ENCODE data around the gene SLC35E2B. TPM values are rescaled to one million over a fixed set of nuclear protein-coding genes. Genes with fewer than 3 reads are reported as not detected.

Gene SLC35E2B
- total and polyA plus RNA-seq, 4 donors: 8.1 to 53.5 (median 28.6) TPM

- no peak overlapping the region for H3K27ac ChIP-seq (ENCODE audit: low read depth in 1 of 2, low read length in 2 of 2)
- ATAC-seq (ENCODE audit: low FRiP score) (no peak), DNase-seq (no peak)
- no peaks in the 10 kb centered on the region for H3K36me3 ChIP-seq (ENCODE audit: control insufficient read depth in 1 of 2, insufficient read depth in 2 of 2, low read length in 1 of 2)
- H3K4me3 ChIP-seq (ENCODE audit: low read length in 2 of 2): peak overlapping the region; percentile 23 to 46
- H3K4me1 ChIP-seq (ENCODE audit: control insufficient read depth in 1 of 2, insufficient read depth in 2 of 2, low read length in 2 of 2): no peaks in the 10 kb centered on the region
- intact Hi-C loops (cut with DNase I): loop anchor here in 1 of 2 donors (1.0 kb wide), 1 partner anchor 41 kb away; the partner anchor contains the start of gene SSU72
- H3K9me3 ChIP-seq (ENCODE audit: control insufficient read depth, low read length): no peaks in the 10 kb centered on the region
- no peaks in the 10 kb centered on the region for H3K27me3 ChIP-seq (ENCODE audit: control insufficient read depth in 1 of 2, insufficient read depth in 2 of 2, low read length in 1 of 2)
- WGBS, 2 donors: 0 to 1% methylated on average over 23 of the region's 23 CpGs
These were observed 77.7 kb downstream of the SLC35E2B start for GRCh38 chr1:1614954-1615255.

DNA sequence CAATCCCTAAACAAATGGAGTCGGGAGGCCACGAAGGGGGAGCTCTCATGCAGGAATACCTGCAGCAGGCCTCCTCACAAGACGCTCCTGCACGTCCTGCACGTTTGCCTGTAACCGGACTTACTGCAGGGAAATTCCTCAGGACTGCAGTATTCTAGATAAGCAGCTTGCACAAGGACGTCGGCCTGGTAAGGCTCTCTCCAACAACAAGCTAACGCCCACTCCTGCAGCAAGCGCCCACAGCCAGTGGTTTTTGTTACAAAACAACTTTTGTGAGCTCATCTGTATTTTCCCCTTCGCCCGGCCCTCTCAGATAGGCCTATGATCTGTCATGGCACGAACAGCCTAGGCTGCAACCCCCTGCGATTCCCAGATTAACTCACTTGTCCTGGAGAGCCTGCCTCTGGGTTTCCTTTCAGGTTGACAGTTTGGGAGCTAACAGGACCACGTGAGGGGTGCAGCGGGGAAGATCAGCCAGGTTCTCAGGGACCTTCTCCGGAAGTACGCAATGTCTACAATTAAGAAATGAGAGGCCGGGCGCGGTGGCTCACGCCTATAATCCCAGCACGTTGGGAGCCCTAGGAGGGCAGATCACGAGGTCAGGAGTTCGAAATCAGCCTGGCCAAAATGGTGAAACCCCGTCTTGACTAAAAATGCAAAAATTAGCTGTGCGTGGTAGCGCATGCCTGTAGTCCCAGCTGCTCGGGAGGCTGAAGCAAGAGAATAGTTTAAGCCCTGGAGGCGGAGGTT, 78.2 kb downstream of the SLC35E2B start:
- ATAC-seq (ENCODE audit: low FRiP score) (no peak), DNase-seq (peak; percentile 67 to 80)
- Histone ChIP-seq H3K27me3 (ENCODE audit: control insufficient read depth in 1 of 2, insufficient read depth in 2 of 2, low read length in 1 of 2) (no peaks in the 10 kb centered on the region), H3K4me3 (ENCODE audit: low read length in 2 of 2) (peak overlapping the region; percentile 23 to 46), H3K27ac (ENCODE audit: low read depth in 1 of 2, low read length in 2 of 2) (no peak overlapping the region), H3K36me3 (ENCODE audit: control insufficient read depth in 1 of 2, insufficient read depth in 2 of 2, low read length in 1 of 2) (no peaks in the 10 kb centered on the region), H3K9me3 (ENCODE audit: control insufficient read depth, low read length) (no peaks in the 10 kb centered on the region), H3K4me1 (ENCODE audit: control insufficient read depth in 1 of 2, insufficient read depth in 2 of 2, low read length in 2 of 2) (no peaks in the 10 kb centered on the region)
- WGBS, 2 donors: 4 to 7% methylated on average over 30 of the region's 30 CpGs
- intact Hi-C loops (cut with DNase I): loop anchor here in 1 of 2 donors (1.0 kb wide), 1 partner anchor 40 kb away; the partner anchor contains the start of gene SSU72

- Histone ChIP-seq H3K9me3 (ENCODE audit: control insufficient read depth, low read length) (no peaks in the 10 kb centered on the region), H3K36me3 (ENCODE audit: control insufficient read depth in 1 of 2, insufficient read depth in 2 of 2, low read length in 1 of 2) (no peaks in the 10 kb centered on the region), H3K27ac (ENCODE audit: low read depth in 1 of 2, low read length in 2 of 2) (no peak overlapping the region), H3K4me1 (ENCODE audit: control insufficient read depth in 1 of 2, insufficient read depth in 2 of 2, low read length in 2 of 2) (no peaks in the 10 kb centered on the region), H3K27me3 (ENCODE audit: control insufficient read depth in 1 of 2, insufficient read depth in 2 of 2, low read length in 1 of 2) (no peaks in the 10 kb centered on the region), H3K4me3 (ENCODE audit: low read length in 2 of 2) (no peak overlapping the region)
- ATAC-seq (ENCODE audit: low FRiP score): no peak
- intact Hi-C loops (cut with DNase I): loop anchor here in 1 of 2 donors (1.0 kb wide), 1 partner anchor 39 kb away; the partner anchor contains the start of gene SSU72
- peak in 1 of 2 donors; percentile 6 for DNase-seq
- WGBS, 2 donors: 69 to 74% methylated on average over 11 of the region's 11 CpGs
These were observed 79.0 kb downstream of the SLC35E2B start for GRCh38 chr1:1613509-1614082.

GRCh38 chr1:1612104-1612400, 80.5 kb downstream of the SLC35E2B start:
- H3K4me3 ChIP-seq (ENCODE audit: low read length in 2 of 2): no peak overlapping the region
- intact Hi-C loops (cut with DNase I): no loop called here
- no peaks in the 10 kb centered on the region for H3K27me3 ChIP-seq (ENCODE audit: control insufficient read depth in 1 of 2, insufficient read depth in 2 of 2, low read length in 1 of 2)
- H3K27ac ChIP-seq (ENCODE audit: low read depth in 1 of 2, low read length in 2 of 2): no peak overlapping the region
- 82 to 88% methylated on average over 3 of the region's 3 CpGs for WGBS, 2 donors
- H3K36me3 ChIP-seq (ENCODE audit: control insufficient read depth in 1 of 2, insufficient read depth in 2 of 2, low read length in 1 of 2): no peaks in the 10 kb centered on the region
- ATAC-seq (ENCODE audit: low FRiP score) (no peak), DNase-seq (no peak)
- H3K4me1 ChIP-seq (ENCODE audit: control insufficient read depth in 1 of 2, insufficient read depth in 2 of 2, low read length in 2 of 2): no peaks in the 10 kb centered on the region
- no peaks in the 10 kb centered on the region for H3K9me3 ChIP-seq (ENCODE audit: control insufficient read depth, low read length)

DNA sequence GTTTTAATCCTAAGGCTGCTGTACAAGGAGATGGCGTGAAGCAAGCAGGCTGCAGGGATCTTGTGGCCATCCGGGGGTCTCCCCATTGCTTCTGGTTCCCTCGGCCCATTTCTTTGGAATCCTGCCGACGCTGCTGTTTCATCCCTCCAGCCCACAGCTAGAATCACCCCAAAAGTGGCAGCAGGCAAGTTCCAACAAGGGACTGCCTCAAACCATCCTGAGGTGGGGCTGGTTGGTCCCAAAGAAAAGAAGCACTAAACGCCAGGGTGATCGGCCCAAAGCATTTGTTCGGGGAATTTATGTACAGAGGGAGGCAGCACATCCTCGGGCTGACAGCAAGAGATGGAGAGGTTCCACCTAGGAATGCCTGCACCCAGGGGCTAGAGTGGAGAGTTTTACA, 81.8 kb downstream of the SLC35E2B start:
- 74% methylated on average over 9 of the region's 9 CpGs for WGBS, 2 donors
- Histone ChIP-seq H3K27me3 (ENCODE audit: control insufficient read depth in 1 of 2, insufficient read depth in 2 of 2, low read length in 1 of 2) (no peaks in the 10 kb centered on the region), H3K27ac (ENCODE audit: low read depth in 1 of 2, low read length in 2 of 2) (peak overlapping the region in 1 of 2 donors; percentile 4), H3K4me3 (ENCODE audit: low read length in 2 of 2) (no peak overlapping the region), H3K36me3 (ENCODE audit: control insufficient read depth in 1 of 2, insufficient read depth in 2 of 2, low read length in 1 of 2) (no peaks in the 10 kb centered on the region), H3K4me1 (ENCODE audit: control insufficient read depth in 1 of 2, insufficient read depth in 2 of 2, low read length in 2 of 2) (no peaks in the 10 kb centered on the region), H3K9me3 (ENCODE audit: control insufficient read depth, low read length) (no peaks in the 10 kb centered on the region)
- ATAC-seq (ENCODE audit: low FRiP score): no peak
- intact Hi-C loops (cut with DNase I): no loop called here
- peak in 1 of 2 donors; percentile 27 for DNase-seq

GRCh38 chr1:1609822-1610485, 82.6 kb downstream of the SLC35E2B start:
- no peaks in the 10 kb centered on the region for H3K9me3 ChIP-seq (ENCODE audit: control insufficient read depth, low read length)
- H3K27ac ChIP-seq (ENCODE audit: low read depth in 1 of 2, low read length in 2 of 2): no peak overlapping the region
- H3K4me1 ChIP-seq (ENCODE audit: control insufficient read depth in 1 of 2, insufficient read depth in 2 of 2, low read length in 2 of 2): no peaks in the 10 kb centered on the region
- ATAC-seq (ENCODE audit: low FRiP score): no peak
- WGBS, 2 donors: 72 to 74% methylated on average over 12 of the region's 12 CpGs
- intact Hi-C loops (cut with DNase I): no loop called here
- no peaks in the 10 kb centered on the region for H3K27me3 ChIP-seq (ENCODE audit: control insufficient read depth in 1 of 2, insufficient read depth in 2 of 2, low read length in 1 of 2)
- DNase-seq: peak in 1 of 2 donors; percentile 18
- no peaks in the 10 kb centered on the region for H3K36me3 ChIP-seq (ENCODE audit: control insufficient read depth in 1 of 2, insufficient read depth in 2 of 2, low read length in 1 of 2)
- no peak overlapping the region for H3K4me3 ChIP-seq (ENCODE audit: low read length in 2 of 2)

Other genes with a start within 250 kb of the SLC35E2B start
- gene ATAD3C, start 243.1 kb downstream of the SLC35E2B start, total RNA-seq: 1 to 10 TPM in 1 of 2 donors, under 1 TPM in 1; 0.42 to 5.5 TPM
- under 1 TPM in 1 of 2 donors, not detected in 1; 0.08 TPM for gene ATAD3C, start 243.1 kb downstream of the SLC35E2B start, polyA plus RNA-seq
- 10 to 100 TPM in 1 of 2 donors, 1 to 10 TPM in 1; 8.1 to 21.5 TPM for gene ATAD3B, start 221.0 kb downstream of the SLC35E2B start, total RNA-seq
- 10 to 100 TPM in 1 of 2 donors, 1 to 10 TPM in 1; 6.1 to 44.8 TPM for gene ATAD3B, start 221.0 kb downstream of the SLC35E2B start, polyA plus RNA-seq
- 10 to 100 TPM; 11.9 to 13.2 TPM for gene ATAD3A, start 180.6 kb downstream of the SLC35E2B start, total RNA-seq
- 10 to 100 TPM in 1 of 2 donors, 1 to 10 TPM in 1; 8.3 to 20.2 TPM for gene ATAD3A, start 180.6 kb downstream of the SLC35E2B start, polyA plus RNA-seq
- gene TMEM240, start 152.2 kb downstream of the SLC35E2B start, total RNA-seq: 1 to 10 TPM; 6.2 to 7.8 TPM
- 10 to 100 TPM in 1 of 2 donors, 1 to 10 TPM in 1; 1.1 to 15.1 TPM for gene TMEM240, start 152.2 kb downstream of the SLC35E2B start, polyA plus RNA-seq
- gene SSU72, start 117.9 kb downstream of the SLC35E2B start, total RNA-seq: 10 to 100 TPM; 67.7 to 71.5 TPM
- gene SSU72, start 117.9 kb downstream of the SLC35E2B start, polyA plus RNA-seq: 10 to 100 TPM; 65.0 to 92.8 TPM
- 1 to 10 TPM; 1.2 to 3.0 TPM for gene FNDC10, start 92.7 kb downstream of the SLC35E2B start, total RNA-seq
- gene FNDC10, start 92.7 kb downstream of the SLC35E2B start, polyA plus RNA-seq: under 1 TPM; 0.38 to 0.50 TPM
- gene MIB2, start 77.3 kb downstream of the SLC35E2B start, total RNA-seq: 10 to 100 TPM; 45.0 to 77.7 TPM
- 100 to 1,000 TPM in 1 of 2 donors, 10 to 100 TPM in 1; 20.4 to 220 TPM for gene MIB2, start 77.3 kb downstream of the SLC35E2B start, polyA plus RNA-seq
- 10 to 100 TPM; 15.5 to 74.5 TPM for gene MMP23B, start 60.6 kb downstream of the SLC35E2B start, total RNA-seq
- 100 to 1,000 TPM in 1 of 2 donors, 10 to 100 TPM in 1; 41.2 to 120 TPM for gene MMP23B, start 60.6 kb downstream of the SLC35E2B start, polyA plus RNA-seq
- 10 to 100 TPM; 25.2 to 27.0 TPM for gene CDK11B, start 33.8 kb downstream of the SLC35E2B start, total RNA-seq
- 10 to 100 TPM; 42.3 to 44.7 TPM for gene CDK11B, start 33.8 kb downstream of the SLC35E2B start, polyA plus RNA-seq
- 10 to 100 TPM; 52.7 to 53.1 TPM for gene CDK11A, start 31.6 kb upstream of the SLC35E2B start, total RNA-seq
- 10 to 100 TPM; 26.3 to 56.3 TPM for gene CDK11A, start 31.6 kb upstream of the SLC35E2B start, polyA plus RNA-seq
- 10 to 100 TPM; 76.0 to 79.2 TPM for gene NADK, start 85.7 kb upstream of the SLC35E2B start, total RNA-seq
- gene NADK, start 85.7 kb upstream of the SLC35E2B start, polyA plus RNA-seq: 10 to 100 TPM; 66.0 to 87.7 TPM
- gene GNB1, start 198.3 kb upstream of the SLC35E2B start, total RNA-seq: 100 to 1,000 TPM; 299 to 312 TPM
- gene GNB1, start 198.3 kb upstream of the SLC35E2B start, polyA plus RNA-seq: 100 to 1,000 TPM; 142 to 197 TPM
- gene CALML6, start 222.5 kb upstream of the SLC35E2B start, total RNA-seq: 1 to 10 TPM in 1 of 2 donors, not detected in 1; 1.1 TPM
- gene CALML6, start 222.5 kb upstream of the SLC35E2B start, polyA plus RNA-seq: 1 to 10 TPM in 1 of 2 donors, not detected in 1; 4.5 TPM
- not detected for gene TMEM52, start 226.5 kb upstream of the SLC35E2B start, total RNA-seq
- gene TMEM52, start 226.5 kb upstream of the SLC35E2B start, polyA plus RNA-seq: under 1 TPM in 1 of 2 donors, not detected in 1; 0.13 TPM